SK-N-SH (cell line): ENCODE results near the gene ABCC3.

Experiments used
- NRF1 ChIP-seq: IDR thresholded peaks from 2 replicates; pipeline ENCODE4 v1.6.1; 2012; ENCODE audit warnings: low read depth, mild to moderate bottlenecking, low read length
- POLR2AphosphoS5 ChIP-seq: IDR thresholded peaks from 2 replicates; pipeline ENCODE4 v1.6.1; 2012; ENCODE audit warnings: low read depth, low read length
- TF ChIP-seq, protein P1 (sequence below): fragments of 200-600 bp; sonication (generic); IDR thresholded peaks from 2 replicates; pipeline ENCODE4 v1.6.1; 2017; ENCODE audit warnings: antibody characterized with exemption, mild to moderate bottlenecking, moderate library complexity

DNA sequence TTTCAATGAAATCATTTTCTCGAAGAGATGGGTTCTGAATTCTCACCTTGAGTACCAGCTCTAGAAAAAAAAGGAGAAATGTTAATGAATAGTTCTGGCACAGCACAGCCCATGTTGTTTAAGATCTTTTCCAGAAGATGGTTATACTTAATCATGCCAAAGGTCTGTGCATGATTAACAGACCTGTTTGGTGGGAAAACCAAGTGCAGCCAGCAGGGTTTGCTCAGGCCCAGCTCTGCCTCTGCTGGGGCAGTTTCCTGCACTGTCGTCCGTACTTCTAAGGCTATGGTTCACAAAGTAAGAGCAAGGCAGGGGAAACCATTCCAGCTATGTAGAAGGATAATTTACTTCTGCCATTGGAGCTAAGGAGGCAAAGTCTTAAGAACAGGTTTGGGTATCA is 62.4 kb downstream of the ABCC3 start:
- no peak for TF ChIP-seq NRF1
- TF ChIP-seq, protein P1, sequence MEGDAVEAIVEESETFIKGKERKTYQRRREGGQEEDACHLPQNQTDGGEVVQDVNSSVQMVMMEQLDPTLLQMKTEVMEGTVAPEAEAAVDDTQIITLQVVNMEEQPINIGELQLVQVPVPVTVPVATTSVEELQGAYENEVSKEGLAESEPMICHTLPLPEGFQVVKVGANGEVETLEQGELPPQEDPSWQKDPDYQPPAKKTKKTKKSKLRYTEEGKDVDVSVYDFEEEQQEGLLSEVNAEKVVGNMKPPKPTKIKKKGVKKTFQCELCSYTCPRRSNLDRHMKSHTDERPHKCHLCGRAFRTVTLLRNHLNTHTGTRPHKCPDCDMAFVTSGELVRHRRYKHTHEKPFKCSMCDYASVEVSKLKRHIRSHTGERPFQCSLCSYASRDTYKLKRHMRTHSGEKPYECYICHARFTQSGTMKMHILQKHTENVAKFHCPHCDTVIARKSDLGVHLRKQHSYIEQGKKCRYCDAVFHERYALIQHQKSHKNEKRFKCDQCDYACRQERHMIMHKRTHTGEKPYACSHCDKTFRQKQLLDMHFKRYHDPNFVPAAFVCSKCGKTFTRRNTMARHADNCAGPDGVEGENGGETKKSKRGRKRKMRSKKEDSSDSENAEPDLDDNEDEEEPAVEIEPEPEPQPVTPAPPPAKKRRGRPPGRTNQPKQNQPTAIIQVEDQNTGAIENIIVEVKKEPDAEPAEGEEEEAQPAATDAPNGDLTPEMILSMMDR: no peak
- TF ChIP-seq POLR2AphosphoS5: no peak
